Cardiac fibroblast (primary cell): Measurements from ENCODE around the gene GRIN2A.

Experiments
- DNase-seq, 2 donors: peaks; one replicate each; pipeline versions ENCODE4 v3.0.0 to v3.0.0-alpha.2; 2010; ENCODE audit warnings: low read depth in 2 of 2
- H3K4me3 ChIP-seq, 2 donors: replicated peaks in 1 of 2; 1 replicate in 1 of 2; 2 replicates in 1 of 2; pipeline ENCODE4 v1.5.1; 2011; ENCODE audit warnings: low read depth in 2 of 2, low read length in 2 of 2, mild to moderate bottlenecking in 2 of 2, moderate library complexity in 1 of 2
- CTCF ChIP-seq: IDR thresholded peaks from one replicate; pipeline ENCODE4 v1.5.1; 2011; ENCODE audit warnings: low read depth, mild to moderate bottlenecking, low read length, inconsistent platforms

Gene GRIN2A

GRCh38 chr16:10141671-10142070 lies 40.6 kb downstream of the GRIN2A start:
- no peak for DNase-seq
- no peak overlapping the region for H3K4me3 ChIP-seq
- TF ChIP-seq CTCF, result no peak

GRCh38 chr16:10138881-10139280 lies 43.3 kb downstream of the GRIN2A start:
- TF ChIP-seq CTCF, result no peak
- no peak for DNase-seq
- H3K4me3 ChIP-seq, result no peak overlapping the region

GRCh38 chr16:10137341-10137740 lies 44.9 kb downstream of the GRIN2A start:
- H3K4me3 ChIP-seq, result no peak overlapping the region
- TF ChIP-seq CTCF, result no peak
- DNase-seq, result no peak

- no peak for TF ChIP-seq CTCF
- no peak for DNase-seq
- no peak overlapping the region for H3K4me3 ChIP-seq
Measured at GRCh38 chr16:10136916-10137315, 45.3 kb downstream of the GRIN2A start.

- H3K4me3 ChIP-seq, result no peak overlapping the region
- TF ChIP-seq CTCF, result no peak
Measured at GRCh38 chr16:10130538-10130937, 51.7 kb downstream of the GRIN2A start.

GRCh38 chr16:10128397-10129258 lies 53.6 kb downstream of the GRIN2A start:
- H3K4me3 ChIP-seq, result no peak overlapping the region
- no peak for DNase-seq
- TF ChIP-seq CTCF, result no peak

More at GRCh38 chr16:10130538-10130937, 51.7 kb downstream of the GRIN2A start:
- DNase-seq, result no peak
